Panc1 (cell line): ENCODE data around the gene SMARCE1.

ENCODE experiments used
- CTCF ChIP-seq: fragments of 450-650 bp; IDR thresholded peaks from 2 replicates; pipeline ENCODE4 v1.5.1; 2017; ENCODE audit warnings: mild to moderate bottlenecking
- POLR2AphosphoS5 ChIP-seq: IDR thresholded peaks from 2 replicates; pipeline ENCODE4 v1.6.1; 2012; ENCODE audit warnings: mild to moderate bottlenecking, low read depth, low read length, moderate library complexity
- REST ChIP-seq, 2 experiments: IDR thresholded peaks; 2 replicates each; pipeline ENCODE4 v1.6.1; 2011 to 2012; ENCODE audit warnings: low read depth in 2 of 2, control low read depth in 1 of 2, low read length in 1 of 2, mild to moderate bottlenecking in 1 of 2, moderate library complexity in 1 of 2; ENCODE audit not compliant: insufficient read depth in 1 of 2
- SIN3A ChIP-seq: IDR thresholded peaks from 2 replicates; pipeline ENCODE4 v1.6.1; 2012; ENCODE audit warnings: low read depth, mild to moderate bottlenecking, low read length, moderate library complexity, borderline replicate concordance; ENCODE audit not compliant: insufficient read depth

- TF ChIP-seq CTCF = no peak
- no peak for TF ChIP-seq POLR2AphosphoS5
- no peak for TF ChIP-seq SIN3A
- no peak for TF ChIP-seq REST (IDR thresholded peaks at IDR 0.05; ENCODE audit: insufficient read depth in 1 of 2, low read depth in 2 of 2, low read length in 1 of 2)
These were observed 22.3 kb downstream of the SMARCE1 start for GRCh38 chr17:40625311-40625710.
